ENCODE data around the gene KIAA0040. TPM values are rescaled to one million over a fixed set of nuclear protein-coding genes. Genes with fewer than 3 reads are reported as not detected.

The KIAA0040 gene
- total RNA-seq, 4 donors from 2014 or later: 3.3 to 22.7 (median 10.3) TPM

DNA sequence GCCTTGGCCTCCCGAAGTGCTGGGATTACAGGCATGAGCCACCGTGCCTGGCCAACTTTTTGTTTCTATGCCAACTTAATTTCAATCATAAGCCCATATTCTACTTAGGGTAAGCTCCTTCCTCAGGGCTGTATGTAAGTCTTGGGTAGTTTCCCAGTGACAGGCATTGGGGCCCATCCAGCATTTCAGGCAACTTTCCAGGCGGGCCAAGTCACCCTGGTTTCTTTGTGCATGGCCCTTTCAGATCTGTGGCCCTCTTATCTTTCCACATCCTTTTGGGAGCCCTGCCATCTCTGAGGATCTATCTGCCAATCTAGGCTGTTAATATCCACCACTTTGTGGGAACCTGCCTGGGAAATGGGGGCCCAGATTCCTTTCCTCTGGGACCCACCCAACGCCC, 66.2 kb downstream of the KIAA0040 start:
- intact Hi-C loops (cut with DNase I): loop anchor here (10.0 kb wide), 1 partner anchor 92 kb away; no protein-coding TSS in a partner anchor
- no peak for DNase-seq
- Histone ChIP-seq H3K36me3 (no peaks in the 10 kb centered on the region), H3K27me3 (no peaks in the 10 kb centered on the region), H3K4me1 (peaks cover 0 to 47% (median 24%) of the 10 kb centered on the region in 3 donors), H3K4me3 (no peak overlapping the region), H3K27ac (peak overlapping the region in 3 of 4 donors; percentile 11 to 18 (median 16)), H3K9me3 (no peaks in the 10 kb centered on the region)
- no peak for TF ChIP-seq POLR2A (IDR thresholded peaks at IDR 0.05)
- TF ChIP-seq, protein P1, sequence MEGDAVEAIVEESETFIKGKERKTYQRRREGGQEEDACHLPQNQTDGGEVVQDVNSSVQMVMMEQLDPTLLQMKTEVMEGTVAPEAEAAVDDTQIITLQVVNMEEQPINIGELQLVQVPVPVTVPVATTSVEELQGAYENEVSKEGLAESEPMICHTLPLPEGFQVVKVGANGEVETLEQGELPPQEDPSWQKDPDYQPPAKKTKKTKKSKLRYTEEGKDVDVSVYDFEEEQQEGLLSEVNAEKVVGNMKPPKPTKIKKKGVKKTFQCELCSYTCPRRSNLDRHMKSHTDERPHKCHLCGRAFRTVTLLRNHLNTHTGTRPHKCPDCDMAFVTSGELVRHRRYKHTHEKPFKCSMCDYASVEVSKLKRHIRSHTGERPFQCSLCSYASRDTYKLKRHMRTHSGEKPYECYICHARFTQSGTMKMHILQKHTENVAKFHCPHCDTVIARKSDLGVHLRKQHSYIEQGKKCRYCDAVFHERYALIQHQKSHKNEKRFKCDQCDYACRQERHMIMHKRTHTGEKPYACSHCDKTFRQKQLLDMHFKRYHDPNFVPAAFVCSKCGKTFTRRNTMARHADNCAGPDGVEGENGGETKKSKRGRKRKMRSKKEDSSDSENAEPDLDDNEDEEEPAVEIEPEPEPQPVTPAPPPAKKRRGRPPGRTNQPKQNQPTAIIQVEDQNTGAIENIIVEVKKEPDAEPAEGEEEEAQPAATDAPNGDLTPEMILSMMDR (IDR thresholded peaks at IDR 0.05): no peak
- WGBS, 2 donors: 19 to 25% methylated on average over 3 to 4 of the region's 4 CpGs

DNA sequence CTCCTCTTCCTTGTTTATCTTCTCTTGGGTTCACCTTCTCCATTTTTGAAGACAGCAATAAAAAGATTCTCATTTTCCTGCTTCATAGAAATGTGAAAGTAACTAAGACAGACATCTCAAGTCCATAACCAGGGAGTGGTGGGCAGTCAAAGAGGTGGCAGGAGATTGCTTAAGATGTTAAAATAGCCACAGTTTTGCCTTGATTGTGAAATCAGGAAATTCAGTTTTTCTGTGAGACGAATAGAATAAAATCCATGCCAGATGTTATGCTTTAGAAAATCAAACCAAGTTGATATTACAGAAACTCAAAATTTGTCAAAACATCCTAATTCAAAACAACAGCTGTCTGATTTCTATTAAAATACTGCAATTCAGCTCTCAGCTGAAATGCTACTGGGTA, 67.7 kb downstream of the KIAA0040 start:
- no peak for TF ChIP-seq POLR2A (IDR thresholded peaks at IDR 0.05)
- TF ChIP-seq, protein P1 (IDR thresholded peaks at IDR 0.05): no peak
- Histone ChIP-seq H3K4me3 (no peak overlapping the region), H3K27ac (peak overlapping the region in 2 of 4 donors; percentile 21 to 40), H3K4me1 (peaks cover 0 to 33% (median 14%) of the 10 kb centered on the region in 3 donors), H3K36me3 (no peaks in the 10 kb centered on the region), H3K9me3 (no peaks in the 10 kb centered on the region), H3K27me3 (no peaks in the 10 kb centered on the region)
- WGBS, 2 donors: 26 to 27% methylated on average over 1 of the region's 1 CpG
- DNase-seq: no peak
- intact Hi-C loops (cut with DNase I): loop anchor here (10.0 kb wide), 1 partner anchor 90 kb away; no protein-coding TSS in a partner anchor

DNA sequence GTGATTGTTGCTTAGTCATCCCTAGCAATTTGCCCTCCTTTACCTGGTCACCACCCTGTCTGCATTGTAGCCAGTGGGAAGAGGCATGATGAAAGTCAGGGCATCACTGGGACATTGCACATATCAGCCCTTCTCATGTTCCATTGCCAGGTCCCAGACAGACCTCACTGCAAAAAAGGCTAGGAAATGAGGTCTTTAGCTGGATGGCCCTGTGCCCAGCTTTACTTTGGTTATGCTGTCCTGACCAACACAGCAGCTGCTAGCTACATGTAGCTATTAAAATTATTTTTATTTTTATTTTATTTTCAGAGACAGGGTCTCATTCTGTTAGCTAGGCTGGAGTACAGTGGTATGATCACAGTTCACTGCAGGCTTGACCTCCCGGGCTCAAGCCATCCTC, 72.1 kb downstream of the KIAA0040 start:
- Histone ChIP-seq H3K4me3 (no peak overlapping the region), H3K27me3 (no peaks in the 10 kb centered on the region), H3K27ac (no peak overlapping the region), H3K9me3 (no peaks in the 10 kb centered on the region), H3K4me1 (no peaks in the 10 kb centered on the region), H3K36me3 (no peaks in the 10 kb centered on the region)
- WGBS, 2 donors: 79 to 88% methylated on average over 1 of the region's 1 CpG
- intact Hi-C loops (cut with DNase I): loop anchor here (10.0 kb wide), 1 partner anchor 86 kb away; no protein-coding TSS in a partner anchor
- TF ChIP-seq, protein P1 (IDR thresholded peaks at IDR 0.05): no peak
- no peak for TF ChIP-seq POLR2A (IDR thresholded peaks at IDR 0.05)
- no peak for DNase-seq

DNA sequence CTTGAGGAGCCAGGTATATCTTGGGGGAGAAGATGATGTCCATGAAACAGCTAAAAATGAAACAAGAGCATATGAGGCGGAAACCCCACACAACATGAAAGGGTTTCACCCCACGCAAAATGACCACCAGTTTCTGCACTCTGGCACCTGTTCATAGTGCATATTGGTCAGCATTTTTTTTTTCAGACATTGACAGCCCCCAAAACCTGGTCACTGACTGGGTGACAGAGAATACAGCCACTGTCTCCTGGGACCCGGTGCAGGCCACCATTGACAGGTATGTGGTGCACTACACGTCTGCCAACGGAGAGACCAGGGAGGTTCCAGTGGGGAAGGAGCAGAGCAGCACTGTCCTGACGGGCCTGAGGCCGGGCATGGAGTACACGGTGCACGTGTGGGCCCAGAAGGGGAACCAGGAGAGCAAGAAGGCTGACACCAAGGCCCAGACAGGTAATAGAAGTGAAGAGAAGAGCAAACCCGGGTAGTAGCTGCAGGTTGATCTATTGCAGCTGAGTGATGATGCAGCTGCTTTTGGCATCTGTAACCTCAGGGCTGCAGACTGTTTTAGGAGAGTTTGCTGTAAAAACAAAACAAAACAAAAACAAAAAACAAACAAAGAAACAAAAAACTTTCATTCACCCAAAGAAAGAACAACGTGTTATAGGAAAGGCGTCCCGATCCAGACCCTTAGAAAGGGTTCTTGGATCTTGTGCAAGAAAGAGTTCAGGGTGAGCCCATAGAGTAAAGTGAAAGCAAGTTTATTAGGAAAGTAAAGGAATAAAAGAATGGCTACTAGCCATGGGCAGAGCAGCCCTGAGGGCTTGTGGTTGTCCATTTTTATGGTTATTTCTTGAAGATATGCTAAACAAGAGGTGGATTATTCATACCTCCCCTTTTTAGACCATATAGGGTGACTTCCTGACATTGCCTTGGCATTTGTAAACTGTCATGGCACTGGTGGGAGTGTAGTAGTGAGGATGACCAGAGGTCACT, 73.9 kb downstream of the KIAA0040 start:
- TF ChIP-seq, protein P1 (IDR thresholded peaks at IDR 0.05): no peak
- no peak for TF ChIP-seq POLR2A (IDR thresholded peaks at IDR 0.05)
- no peaks in the 10 kb centered on the region for H3K4me1 ChIP-seq
- H3K9me3 ChIP-seq: peaks cover 0 to 3% (median under 1%) of the 10 kb centered on the region in 3 donors
- intact Hi-C loops (cut with DNase I): no loop called here
- H3K27ac ChIP-seq: no peak overlapping the region
- DNase-seq: no peak
- H3K4me3 ChIP-seq: no peak overlapping the region
- WGBS, 2 donors: 77 to 85% methylated on average over 7 to 10 of the region's 13 CpGs
- H3K36me3 ChIP-seq: no peaks in the 10 kb centered on the region
- H3K27me3 ChIP-seq: no peaks in the 10 kb centered on the region

DNA sequence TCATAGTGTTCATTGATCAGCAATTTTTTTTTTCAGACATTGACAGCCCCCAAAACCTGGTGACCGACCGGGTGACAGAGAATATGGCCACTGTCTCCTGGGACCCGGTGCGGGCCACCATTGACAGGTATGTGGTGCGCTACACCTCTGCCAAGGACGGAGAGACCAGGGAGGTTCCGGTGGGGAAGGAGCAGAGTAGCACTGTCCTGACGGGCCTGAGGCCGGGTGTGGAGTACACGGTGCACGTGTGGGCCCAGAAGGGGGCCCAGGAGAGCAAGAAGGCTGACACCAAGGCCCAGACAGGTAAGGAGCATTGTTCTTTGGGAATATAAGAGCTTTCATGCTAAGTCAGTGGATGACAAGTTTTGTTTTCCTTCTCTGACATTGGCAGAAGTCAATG, 75.7 kb downstream of the KIAA0040 start:
- H3K36me3 ChIP-seq: no peaks in the 10 kb centered on the region
- peaks cover 0 to 8% (median 8%) of the 10 kb centered on the region in 3 donors for H3K9me3 ChIP-seq
- no peak overlapping the region for H3K4me3 ChIP-seq
- intact Hi-C loops (cut with DNase I): no loop called here
- TF ChIP-seq POLR2A (IDR thresholded peaks at IDR 0.05): no peak
- TF ChIP-seq, protein P1 (IDR thresholded peaks at IDR 0.05): no peak
- H3K4me1 ChIP-seq: no peaks in the 10 kb centered on the region
- no peak for DNase-seq
- WGBS, 2 donors: 68 to 76% methylated on average over 7 to 11 of the region's 11 CpGs
- no peak overlapping the region for H3K27ac ChIP-seq
- no peaks in the 10 kb centered on the region for H3K27me3 ChIP-seq
